Measurements from ENCODE around the gene SLC39A3. TPM values are rescaled to one million over a fixed set of nuclear protein-coding genes. Genes with fewer than 3 reads are reported as not detected.

Gene SLC39A3
- total RNA-seq, 1 donor from 2014 or later: 24.9 TPM

DNA sequence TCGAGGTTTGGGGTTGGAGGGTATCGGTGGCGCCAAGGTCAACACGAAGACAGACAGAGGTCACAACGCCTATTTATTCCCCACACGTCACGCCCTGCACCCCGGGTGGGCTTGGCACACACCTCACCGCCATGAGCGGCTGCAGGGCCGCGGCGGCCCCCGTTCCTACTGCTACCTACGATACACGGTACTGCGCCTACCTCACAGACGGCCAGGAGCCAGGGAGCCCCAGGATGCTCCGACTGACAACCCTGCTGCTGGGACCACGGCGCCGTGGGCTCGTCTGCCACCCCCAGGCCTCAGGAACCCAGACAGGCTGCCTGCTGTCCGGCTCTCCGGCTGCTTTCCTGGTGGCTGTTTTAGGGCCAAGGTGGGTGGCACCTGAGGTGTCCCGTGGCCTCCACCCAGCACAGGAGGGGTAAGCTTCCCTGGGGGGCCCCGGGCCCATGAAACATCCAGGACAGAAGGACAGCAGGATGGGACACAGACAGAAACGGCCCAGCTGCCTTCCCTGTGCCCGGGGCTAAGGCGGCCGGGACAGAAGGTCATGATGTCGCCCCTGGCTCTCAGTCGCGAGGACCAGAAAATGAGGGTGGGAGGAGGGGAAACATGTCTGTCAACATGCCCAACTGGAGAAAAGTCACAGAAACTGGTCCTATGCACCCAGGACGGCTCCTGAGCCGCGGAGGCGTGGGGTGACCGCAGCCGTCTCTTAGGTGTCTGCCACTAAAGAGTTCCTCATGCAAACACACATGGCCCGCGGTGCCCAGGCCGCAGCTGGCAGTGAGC, 15.0 kb upstream of the SLC39A3 start:
- DNase-seq (ENCODE audit: low spot score in 2 of 2) (no peak), FAIRE-seq (no peak)

DNA sequence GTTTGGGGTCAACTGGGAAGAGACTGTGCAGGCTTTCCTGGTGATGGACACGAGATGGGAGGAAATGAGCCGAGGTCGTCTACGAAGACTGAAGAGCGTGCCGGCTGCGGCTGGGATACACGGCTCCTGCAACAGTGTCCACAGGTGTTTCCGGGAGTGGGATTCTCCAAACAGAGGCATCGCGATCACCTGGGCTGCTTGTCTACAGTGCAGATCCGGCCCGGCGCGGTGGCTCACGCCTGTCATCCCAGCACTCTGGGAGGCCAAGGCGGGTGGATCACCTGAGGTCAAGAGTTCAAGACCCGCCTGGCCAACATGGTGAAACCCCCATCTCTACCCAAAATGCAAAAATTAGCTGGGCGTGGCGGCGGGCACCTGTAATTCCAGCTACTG, 11.6 kb upstream of the SLC39A3 start:
- FAIRE-seq: no peak
- DNase-seq (ENCODE audit: low spot score in 2 of 2): no peak

- FAIRE-seq: no peak
- DNase-seq (ENCODE audit: low spot score in 2 of 2): no peak
These were observed 11.1 kb upstream of the SLC39A3 start for GRCh38 chr19:2750808-2751437.

DNA sequence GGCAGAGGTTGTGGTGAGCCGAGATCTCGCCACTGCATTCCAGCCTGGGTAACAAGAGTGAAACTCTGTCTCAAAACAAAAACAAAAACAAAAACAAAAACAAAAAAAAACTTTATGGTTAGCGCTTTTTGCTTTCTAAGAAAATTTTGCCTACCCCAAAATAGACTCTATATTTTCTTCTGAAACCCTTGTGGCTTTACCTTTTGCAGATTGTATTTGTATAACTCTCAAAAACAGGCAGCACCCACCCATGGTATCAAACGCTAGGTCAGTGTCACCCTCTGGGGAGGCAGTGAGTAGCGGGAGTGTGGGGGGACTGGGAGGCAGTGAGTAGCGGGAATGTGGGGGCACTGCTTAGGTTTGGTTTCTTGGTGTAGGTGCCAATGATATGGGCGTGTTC, 7.5 kb upstream of the SLC39A3 start:
- FAIRE-seq (no peak), DNase-seq (ENCODE audit: low spot score in 2 of 2) (no peak)

DNA sequence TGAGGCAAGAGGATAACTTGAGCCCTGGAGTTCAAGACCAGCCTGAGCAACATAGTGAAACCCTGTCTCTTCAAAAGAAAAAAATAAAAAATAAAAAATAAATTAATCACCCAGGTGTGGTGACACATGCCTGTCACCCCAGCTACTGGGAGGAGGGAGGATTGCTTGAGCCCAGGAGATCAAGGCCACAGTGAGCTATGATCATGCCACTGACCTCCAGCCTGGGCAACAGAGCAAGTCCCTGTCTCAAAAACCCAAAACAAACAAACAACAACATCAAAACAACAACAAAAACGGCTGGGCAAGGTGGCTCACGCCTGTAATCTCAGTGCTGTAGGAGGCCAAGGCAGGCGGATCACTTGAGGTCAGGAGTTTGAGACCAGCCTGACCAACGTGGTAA, 4.3 kb upstream of the SLC39A3 start:
- DNase-seq (ENCODE audit: low spot score in 2 of 2): no peak
- FAIRE-seq: no peak

DNA sequence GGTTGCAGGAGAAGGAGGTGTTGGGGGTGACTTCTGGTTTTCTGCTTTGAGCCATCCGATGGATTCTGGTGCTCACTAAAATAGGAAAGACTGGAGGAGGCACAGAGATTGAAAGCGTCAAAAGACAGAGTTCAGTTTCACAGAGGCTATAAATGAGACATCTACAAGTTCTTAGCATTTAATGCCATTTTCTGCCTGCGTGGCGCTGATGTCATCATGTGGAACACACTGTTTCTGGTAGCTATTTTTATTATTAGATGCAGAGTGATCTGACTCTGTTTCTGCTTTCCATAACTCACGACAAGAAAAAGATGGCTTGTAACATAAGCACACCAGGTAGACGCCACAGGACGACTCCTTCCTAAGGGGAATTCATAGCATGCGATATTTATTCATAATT, 3.3 kb upstream of the SLC39A3 start:
- DNase-seq (ENCODE audit: low spot score in 2 of 2) (no peak), FAIRE-seq (no peak)

GRCh38 chr19:2740314-2740656, 468 bp upstream of the SLC39A3 start:
- FAIRE-seq (no peak), DNase-seq (ENCODE audit: low spot score in 2 of 2) (no peak)

DNA sequence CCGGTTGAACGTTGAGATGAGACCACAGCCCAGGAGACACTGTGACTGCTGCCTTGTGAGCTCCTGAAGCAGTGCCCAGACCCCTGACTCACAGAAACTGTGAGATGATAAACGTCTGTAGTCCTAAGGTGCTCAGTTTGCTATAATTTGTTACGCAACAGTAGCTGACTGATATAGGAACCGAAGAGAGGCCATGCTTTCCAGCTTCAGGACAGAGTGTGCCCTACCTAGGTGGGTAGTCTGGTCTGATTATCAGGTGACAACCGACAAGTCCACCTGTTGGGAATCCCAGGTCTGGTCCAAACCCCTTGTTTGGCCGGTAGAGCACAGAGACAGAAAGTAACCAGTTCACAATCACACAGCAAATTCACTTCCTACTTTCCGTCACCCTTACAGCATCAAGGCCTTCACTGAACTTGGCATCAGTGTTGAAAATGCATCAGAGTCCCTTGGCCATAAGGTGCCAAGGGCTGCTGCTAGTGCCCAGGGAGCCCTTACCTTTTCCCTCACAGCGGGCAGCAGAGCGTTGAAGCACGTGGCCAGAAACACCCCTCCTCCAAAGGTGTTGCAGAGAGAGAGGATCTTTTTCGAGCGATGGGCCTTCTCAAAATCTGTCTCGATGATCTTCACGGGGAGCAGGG, 3.1 kb downstream of the SLC39A3 start:
- DNase-seq (ENCODE audit: low spot score in 2 of 2) (no peak), FAIRE-seq (no peak)

GRCh38 chr19:2735374-2735773, 4.4 kb downstream of the SLC39A3 start:
- FAIRE-seq: no peak
- no peak for DNase-seq (ENCODE audit: low spot score in 2 of 2)

DNA sequence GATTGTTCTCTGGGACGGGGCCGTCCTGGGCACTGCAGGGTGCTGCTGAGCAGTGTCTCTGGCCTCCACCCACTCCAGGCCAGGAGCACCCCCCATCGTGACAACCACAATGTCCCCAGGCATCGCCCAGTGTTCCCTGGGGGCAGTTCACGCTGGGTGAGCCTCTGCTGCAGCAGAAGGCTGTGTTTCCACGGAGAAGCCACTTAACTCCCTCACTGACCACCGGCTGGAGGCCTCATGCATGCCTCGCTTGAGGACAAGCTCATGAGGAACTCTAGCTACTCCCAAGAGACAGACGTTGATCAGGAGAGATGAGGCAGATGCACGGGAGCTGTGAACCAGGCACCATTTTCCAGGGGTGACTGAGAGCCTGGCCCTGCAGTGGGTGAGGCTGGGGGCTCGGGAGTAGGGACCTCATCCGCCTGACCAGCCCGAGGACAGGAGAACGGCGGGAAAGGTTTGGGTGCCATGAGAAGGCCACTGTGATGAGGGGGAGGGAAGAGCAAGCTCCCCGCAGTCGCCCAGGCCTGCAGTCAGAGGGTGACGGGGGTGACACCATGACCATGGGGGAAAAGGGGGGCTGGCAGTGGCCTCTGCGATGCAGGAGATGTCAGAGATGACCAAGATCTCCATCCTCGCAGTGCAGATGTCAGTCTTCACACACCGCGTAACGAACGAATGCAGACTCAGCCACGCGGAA, 5.1 kb downstream of the SLC39A3 start:
- DNase-seq (ENCODE audit: low spot score in 2 of 2) (no peak), FAIRE-seq (no peak)

GRCh38 chr19:2733930-2734588, 5.8 kb downstream of the SLC39A3 start:
- DNase-seq (ENCODE audit: low spot score in 2 of 2): no peak

DNA sequence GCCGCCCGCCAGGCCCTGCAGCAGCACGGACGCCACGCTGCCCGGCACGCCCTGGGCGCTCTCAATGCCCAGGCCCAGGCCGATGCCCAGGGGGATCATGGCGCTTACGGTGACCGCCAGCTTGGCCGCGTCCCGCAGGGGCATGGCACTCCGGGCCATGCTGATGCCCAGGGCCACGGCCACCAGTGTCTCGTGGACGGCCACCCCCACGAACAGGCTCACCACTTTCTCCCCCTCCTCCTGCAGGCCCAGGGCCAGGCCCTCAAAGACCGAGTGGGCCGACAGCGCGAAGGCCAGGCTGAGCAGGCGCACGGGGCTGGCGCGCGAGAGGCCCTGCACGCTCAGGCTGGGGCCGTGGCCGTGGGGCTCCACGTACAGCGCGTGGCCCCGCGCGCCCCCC, 6.9 kb downstream of the SLC39A3 start:
- no peak for DNase-seq (ENCODE audit: low spot score in 2 of 2)
- no peak for FAIRE-seq

More at GRCh38 chr19:2733930-2734588, 5.8 kb downstream of the SLC39A3 start:
- FAIRE-seq: no peak

GRCh38 chr19:2732157-2732725, 7.6 kb downstream of the SLC39A3 start:
- FAIRE-seq (no peak), DNase-seq (ENCODE audit: low spot score in 2 of 2) (no peak)

GRCh38 chr19:2731181-2731995, 8.4 kb downstream of the SLC39A3 start:
- FAIRE-seq (no peak), DNase-seq (ENCODE audit: low spot score in 2 of 2) (no peak)

DNA sequence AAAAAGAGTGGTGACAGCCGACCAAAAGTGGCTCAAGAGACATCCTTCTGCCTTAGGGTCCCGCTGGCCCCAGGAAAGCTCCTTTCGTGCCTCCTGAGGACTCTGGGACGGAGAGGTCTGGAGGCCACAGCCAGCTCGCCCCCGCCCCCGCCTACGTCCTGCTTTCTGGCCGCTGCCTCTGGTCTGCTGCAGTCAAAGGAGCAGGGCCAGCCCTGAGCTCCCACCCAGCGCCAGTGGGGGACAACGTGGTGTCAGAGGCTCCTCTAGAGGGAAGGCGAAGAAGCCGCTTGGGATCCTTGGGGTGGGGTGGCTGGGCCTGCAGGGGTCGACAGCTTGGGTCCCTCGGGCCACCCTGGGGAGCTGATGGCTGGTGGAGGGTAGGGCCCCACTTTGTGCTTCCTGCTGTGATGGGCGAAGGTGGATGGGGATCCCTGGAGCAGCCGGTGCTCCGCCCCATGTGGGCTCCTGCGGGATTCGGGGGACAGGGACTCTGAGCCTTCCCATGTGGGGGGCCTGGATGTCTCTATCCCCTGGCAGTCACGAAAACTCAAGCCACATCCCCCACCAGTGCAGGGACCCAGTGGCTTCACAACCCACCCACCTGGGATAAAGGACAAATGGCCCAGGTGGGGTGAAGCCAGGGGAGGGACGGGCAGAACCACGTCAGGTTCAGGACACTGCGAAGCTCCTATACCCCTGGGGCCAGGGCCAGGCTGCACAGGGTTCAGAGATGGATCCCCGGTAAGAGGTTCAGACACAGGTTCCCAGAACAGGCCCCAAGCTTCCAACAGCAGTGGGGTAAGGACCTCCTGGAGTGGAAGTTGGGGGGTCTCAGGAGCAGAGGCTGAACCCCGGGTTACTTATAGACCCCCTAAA, 9.6 kb downstream of the SLC39A3 start:
- DNase-seq (ENCODE audit: low spot score in 2 of 2) (no peak), FAIRE-seq (no peak)

DNA sequence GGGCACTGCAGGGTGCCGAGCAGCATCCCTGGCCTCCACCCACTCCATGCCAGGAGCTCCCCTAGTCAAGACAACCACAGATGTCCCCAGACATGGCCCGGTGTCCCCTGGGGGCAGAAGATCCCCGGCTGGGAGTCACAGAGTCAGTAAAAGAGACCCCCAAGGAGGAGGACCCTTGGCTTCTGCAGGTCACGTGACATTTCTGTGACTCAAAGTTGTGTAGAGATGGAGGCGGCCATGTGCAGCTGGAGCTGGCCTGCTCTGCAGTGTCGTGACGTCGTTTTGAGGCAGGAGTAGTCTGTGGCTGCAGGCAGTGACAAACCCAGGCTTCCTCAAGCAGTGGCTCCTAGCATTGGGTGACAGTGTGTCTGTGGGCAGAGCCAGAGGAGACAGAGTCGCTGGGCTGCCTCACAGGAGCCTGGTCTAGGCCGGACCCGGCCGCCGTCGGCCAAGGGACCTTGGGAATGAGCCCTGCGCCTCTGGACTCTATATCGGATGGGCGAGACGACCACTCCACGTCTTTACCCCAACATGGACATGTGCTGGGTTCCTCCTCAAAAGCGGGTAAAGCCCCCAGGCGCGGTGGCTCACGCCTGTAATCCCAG, 10.9 kb downstream of the SLC39A3 start:
- FAIRE-seq: no peak
- no peak for DNase-seq (ENCODE audit: low spot score in 2 of 2)

DNA sequence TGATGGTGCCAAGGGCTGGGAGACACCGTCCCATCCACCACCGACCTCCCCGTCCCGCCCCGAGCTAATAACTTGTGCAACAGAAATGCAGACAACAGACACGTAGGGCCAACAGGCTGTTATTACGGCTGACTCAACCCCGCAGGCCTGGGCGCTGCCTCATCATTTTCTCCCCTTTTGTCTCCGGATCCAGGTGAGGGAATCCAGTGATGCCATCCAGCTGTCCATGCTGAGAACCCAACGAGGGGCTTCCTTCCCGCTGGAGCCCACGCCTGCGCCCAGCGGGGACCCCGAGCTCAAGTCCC, 12.2 kb downstream of the SLC39A3 start:
- no peak for DNase-seq (ENCODE audit: low spot score in 2 of 2)
- no peak for FAIRE-seq

DNA sequence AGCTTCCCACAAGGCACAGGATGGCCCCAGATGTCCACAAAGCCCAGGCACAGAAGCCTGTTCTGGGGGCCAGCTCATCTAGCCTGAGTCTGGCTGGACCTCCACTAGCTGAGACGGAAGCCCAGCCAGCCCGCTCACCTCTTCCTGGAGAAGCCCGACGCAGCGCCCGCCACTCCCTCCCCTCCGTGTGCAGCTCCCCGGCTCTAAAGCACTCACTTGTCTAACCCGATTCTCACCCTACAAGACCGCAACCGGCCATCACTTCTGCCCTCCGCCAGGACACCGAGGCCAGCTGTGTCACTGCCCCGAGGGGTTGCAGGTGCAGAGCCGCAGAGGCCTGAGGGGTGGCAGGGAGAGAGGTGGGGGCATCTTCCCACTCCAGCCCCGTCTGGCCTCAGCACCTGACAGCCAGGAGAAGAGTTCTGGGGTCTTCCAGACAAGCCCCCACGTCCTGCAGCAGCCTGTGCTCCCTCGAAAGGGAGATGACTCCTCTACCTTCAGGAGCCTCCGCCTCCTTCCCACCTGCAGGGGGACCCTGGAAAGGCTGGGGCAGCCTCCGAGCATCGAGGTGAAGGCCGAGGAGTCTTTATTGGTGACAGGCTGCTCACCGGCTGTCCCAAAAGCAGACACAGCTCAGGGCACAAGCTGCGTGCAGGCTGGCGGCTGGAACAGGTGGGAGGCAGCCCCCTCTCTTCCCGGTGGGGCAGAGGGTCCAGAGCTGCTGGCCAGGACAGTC, 12.7 kb downstream of the SLC39A3 start:
- no peak for FAIRE-seq
- DNase-seq (ENCODE audit: low spot score in 2 of 2): no peak
